Measurements from ENCODE around the gene MYO7B. TPM values are rescaled to one million over a fixed set of nuclear protein-coding genes. Genes with fewer than 3 reads are reported as not detected.

Gene MYO7B
- total and polyA plus RNA-seq, 8 donors = 0.61 to 2.4 (median 1.00) TPM

DNA sequence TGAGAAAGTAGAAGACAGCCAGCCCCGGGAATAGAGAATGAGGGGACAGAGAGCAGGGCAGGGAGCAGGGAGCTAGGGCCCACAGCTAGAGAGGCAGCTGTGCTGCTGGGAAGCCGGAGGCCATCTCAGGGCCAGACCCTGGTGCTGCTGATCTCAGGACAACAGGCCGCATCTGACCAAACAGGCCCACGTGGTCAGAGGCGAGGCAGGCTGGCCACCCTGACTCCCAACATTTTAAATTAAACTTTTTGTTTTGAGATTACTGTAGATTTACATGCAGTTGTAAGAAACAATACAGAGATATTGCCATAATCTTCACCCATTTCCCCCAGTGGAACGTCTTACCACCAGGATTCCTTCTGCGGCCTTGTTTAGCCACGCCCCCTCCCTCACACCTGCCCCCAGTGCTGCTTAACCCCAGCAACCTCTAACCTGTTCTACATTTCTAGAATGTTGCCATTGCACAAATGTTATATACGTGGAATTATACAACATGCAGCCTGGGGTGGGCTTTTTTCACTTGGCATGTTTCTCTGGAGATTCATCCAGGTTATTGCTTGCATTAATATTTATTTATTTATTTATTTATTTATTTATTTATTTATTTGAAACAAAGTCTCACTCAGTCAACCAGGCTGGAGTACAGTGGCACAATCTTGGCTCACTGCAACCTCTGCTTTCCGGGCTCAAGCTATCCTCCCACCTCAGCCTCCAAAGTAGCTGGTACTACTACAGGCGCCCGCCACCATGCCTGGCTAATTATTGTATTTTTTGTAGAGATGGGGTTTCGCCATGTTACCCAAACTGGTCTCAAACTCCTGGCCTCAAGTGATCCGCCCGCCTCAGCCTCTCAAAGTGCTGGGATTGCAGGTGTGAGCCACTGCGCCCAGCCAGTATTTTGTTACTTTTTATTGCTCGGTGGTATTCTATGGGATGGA is 61.8 kb downstream of the MYO7B start:
- H3K27ac ChIP-seq = no peak overlapping the region
- no peaks in the 10 kb centered on the region for H3K36me3 ChIP-seq
- H3K4me3 ChIP-seq = no peak overlapping the region
- TF ChIP-seq, protein P1, sequence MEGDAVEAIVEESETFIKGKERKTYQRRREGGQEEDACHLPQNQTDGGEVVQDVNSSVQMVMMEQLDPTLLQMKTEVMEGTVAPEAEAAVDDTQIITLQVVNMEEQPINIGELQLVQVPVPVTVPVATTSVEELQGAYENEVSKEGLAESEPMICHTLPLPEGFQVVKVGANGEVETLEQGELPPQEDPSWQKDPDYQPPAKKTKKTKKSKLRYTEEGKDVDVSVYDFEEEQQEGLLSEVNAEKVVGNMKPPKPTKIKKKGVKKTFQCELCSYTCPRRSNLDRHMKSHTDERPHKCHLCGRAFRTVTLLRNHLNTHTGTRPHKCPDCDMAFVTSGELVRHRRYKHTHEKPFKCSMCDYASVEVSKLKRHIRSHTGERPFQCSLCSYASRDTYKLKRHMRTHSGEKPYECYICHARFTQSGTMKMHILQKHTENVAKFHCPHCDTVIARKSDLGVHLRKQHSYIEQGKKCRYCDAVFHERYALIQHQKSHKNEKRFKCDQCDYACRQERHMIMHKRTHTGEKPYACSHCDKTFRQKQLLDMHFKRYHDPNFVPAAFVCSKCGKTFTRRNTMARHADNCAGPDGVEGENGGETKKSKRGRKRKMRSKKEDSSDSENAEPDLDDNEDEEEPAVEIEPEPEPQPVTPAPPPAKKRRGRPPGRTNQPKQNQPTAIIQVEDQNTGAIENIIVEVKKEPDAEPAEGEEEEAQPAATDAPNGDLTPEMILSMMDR (IDR thresholded peaks at IDR 0.05) = no peak
- ATAC-seq = no peak
- intact Hi-C loops (cut with DNase I) = no loop called here
- no peak for DNase-seq
- H3K9me3 ChIP-seq = no peaks in the 10 kb centered on the region
- no peaks in the 10 kb centered on the region for H3K4me1 ChIP-seq
- no peaks in the 10 kb centered on the region for H3K27me3 ChIP-seq

DNA sequence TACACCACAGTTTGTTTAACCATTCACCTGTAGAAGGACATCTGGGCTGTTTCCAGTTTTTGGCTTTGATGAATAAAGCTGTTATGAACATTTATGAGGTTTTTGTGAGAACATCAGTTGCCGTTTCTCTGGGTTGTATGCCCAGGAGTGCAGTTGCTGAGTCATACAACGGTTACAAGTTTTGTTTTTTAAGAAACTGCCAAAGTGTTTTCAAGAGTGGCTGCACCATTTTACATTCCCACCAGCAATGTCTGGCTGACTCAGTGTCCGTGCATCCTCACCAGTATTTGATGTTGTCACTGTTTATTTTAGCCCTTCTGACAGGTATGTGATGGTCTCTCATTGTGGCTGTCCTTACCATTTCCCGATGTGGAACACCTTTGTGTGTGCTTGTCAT is 62.5 kb downstream of the MYO7B start:
- ATAC-seq (no peak), DNase-seq (no peak)
- Histone ChIP-seq H3K36me3 (no peaks in the 10 kb centered on the region), H3K4me3 (no peak overlapping the region), H3K4me1 (no peaks in the 10 kb centered on the region), H3K9me3 (peaks cover 0 to 1% of the 10 kb centered on the region in 2 donors), H3K27ac (no peak overlapping the region), H3K27me3 (no peaks in the 10 kb centered on the region)
- TF ChIP-seq, protein P1 (IDR thresholded peaks at IDR 0.05) = no peak
- intact Hi-C loops (cut with DNase I) = no loop called here

DNA sequence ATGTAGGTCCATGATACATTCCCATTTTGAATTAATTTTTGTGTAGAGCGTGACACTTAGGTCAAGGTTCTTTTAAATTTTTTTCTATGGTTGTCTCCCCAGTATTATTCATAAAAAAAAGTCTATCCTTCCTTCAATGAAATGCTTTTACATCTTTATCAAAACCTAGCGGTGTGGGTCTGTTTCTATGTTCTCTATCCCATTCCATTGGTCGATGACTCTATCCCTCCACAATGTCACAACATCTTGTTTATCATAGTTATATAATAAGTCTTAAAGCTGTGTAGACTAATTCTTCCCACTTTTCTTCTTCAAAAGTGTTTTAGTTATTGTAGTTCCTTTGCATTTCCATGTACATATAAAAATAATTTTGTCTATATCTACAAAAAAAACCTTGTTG is 63.2 kb downstream of the MYO7B start:
- intact Hi-C loops (cut with DNase I) = no loop called here
- no peaks in the 10 kb centered on the region for H3K36me3 ChIP-seq
- peaks cover 0 to 2% of the 10 kb centered on the region in 2 donors for H3K9me3 ChIP-seq
- DNase-seq (no peak), ATAC-seq (no peak)
- H3K27me3 ChIP-seq = no peaks in the 10 kb centered on the region
- no peak overlapping the region for H3K27ac ChIP-seq
- TF ChIP-seq, protein P1 (IDR thresholded peaks at IDR 0.05) = no peak
- H3K4me3 ChIP-seq = no peak overlapping the region
- no peaks in the 10 kb centered on the region for H3K4me1 ChIP-seq

DNA sequence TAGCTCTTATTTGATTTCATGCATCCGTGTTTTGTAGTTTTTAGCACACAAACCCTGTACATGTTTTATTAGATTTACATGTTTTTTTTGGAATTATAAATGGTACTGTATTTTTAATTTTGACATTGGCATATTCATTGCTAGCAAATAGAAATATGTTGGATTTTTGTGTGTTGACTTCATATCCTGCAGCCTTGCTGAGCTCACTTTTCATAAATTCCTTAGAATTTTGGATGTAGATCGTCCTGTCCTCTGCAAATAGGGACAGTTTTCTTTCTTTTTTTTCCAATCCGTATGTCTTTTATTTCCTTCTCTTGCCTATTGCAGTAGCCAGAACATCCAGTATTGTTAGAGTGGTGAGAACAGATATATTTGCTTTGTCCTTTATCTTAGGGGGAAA is 63.7 kb downstream of the MYO7B start:
- Histone ChIP-seq H3K27me3 (no peaks in the 10 kb centered on the region), H3K9me3 (peaks cover 0 to 2% of the 10 kb centered on the region in 2 donors), H3K27ac (no peak overlapping the region), H3K4me1 (no peaks in the 10 kb centered on the region), H3K4me3 (no peak overlapping the region), H3K36me3 (no peaks in the 10 kb centered on the region)
- ATAC-seq = no peak
- intact Hi-C loops (cut with DNase I) = no loop called here
- DNase-seq = no peak
- TF ChIP-seq, protein P1 (IDR thresholded peaks at IDR 0.05) = no peak

DNA sequence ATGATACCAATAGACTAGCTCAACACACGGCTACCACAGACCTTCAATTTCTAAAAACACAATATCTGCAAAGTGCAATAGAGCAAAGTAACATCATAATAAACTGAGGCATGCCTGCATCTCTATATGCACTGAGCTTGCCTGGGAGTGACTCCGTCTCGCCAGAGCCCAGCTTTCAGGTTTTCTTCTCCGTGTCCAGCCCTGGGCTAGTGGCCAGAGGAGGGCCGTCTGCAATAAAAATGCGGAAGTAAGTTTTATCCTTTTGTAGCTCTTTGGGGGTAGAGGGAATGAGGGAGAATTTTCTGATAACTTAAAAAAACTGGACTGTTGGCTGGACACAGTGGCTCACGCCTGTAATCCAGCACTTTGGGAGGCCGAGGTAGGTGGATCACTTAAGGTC is 69.5 kb downstream of the MYO7B start:
- intact Hi-C loops (cut with DNase I) = no loop called here
- Histone ChIP-seq H3K27me3 (no peaks in the 10 kb centered on the region), H3K27ac (no peak overlapping the region), H3K36me3 (no peaks in the 10 kb centered on the region), H3K4me3 (no peak overlapping the region), H3K4me1 (no peaks in the 10 kb centered on the region), H3K9me3 (peaks cover 0 to 2% of the 10 kb centered on the region in 2 donors)
- ATAC-seq (no peak), DNase-seq (no peak)
- TF ChIP-seq, protein P1 (IDR thresholded peaks at IDR 0.05) = no peak
